Kasumi-1 (cell line): ENCODE data around the gene TMEM248.
"Not testable (repeated sequence)": the region's sequence is repeated elsewhere in the genome, so short reads cannot be mapped to it uniquely, and the experiment has no call there.

Experiments used
- DNase-seq, 2 experiments: peaks; one replicate each; lab custom pipeline; 2025; lab: John Stamatoyannopoulos, UW

The TMEM248 gene

GRCh38 chr7:66908598-66908997 lies 12.4 kb upstream of the TMEM248 start:
- DNase-seq: not testable (repeated sequence)

GRCh38 chr7:66910789-66911188 lies 10.2 kb upstream of the TMEM248 start:
- no peak for DNase-seq

- DNase-seq: not testable (repeated sequence)
Measured at GRCh38 chr7:66911191-66911590, 9.8 kb upstream of the TMEM248 start.

GRCh38 chr7:66912195-66912594 lies 8.8 kb upstream of the TMEM248 start:
- no peak for DNase-seq

- DNase-seq: no peak
Measured at GRCh38 chr7:66913118-66914037, 7.6 kb upstream of the TMEM248 start.

- not testable (repeated sequence) for DNase-seq
Measured at GRCh38 chr7:66917904-66918303, 3.1 kb upstream of the TMEM248 start.

GRCh38 chr7:66919304-66919703 lies 1.7 kb upstream of the TMEM248 start:
- DNase-seq: no peak

- DNase-seq: no peak
Measured at GRCh38 chr7:66919704-66920103, 1.3 kb upstream of the TMEM248 start.

GRCh38 chr7:66920256-66920655 lies 769 bp upstream of the TMEM248 start:
- no peak for DNase-seq

GRCh38 chr7:66921396-66921917 lies 432 bp downstream of the TMEM248 start:
- DNase-seq: no peak

GRCh38 chr7:66921918-66922486 lies 977 bp downstream of the TMEM248 start:
- peak in 1 of 2 experiments; percentile 33 for DNase-seq

- no peak for DNase-seq
Measured at GRCh38 chr7:66925255-66925654, 4.2 kb downstream of the TMEM248 start.

- DNase-seq: no peak
Measured at GRCh38 chr7:66927348-66927948, 6.4 kb downstream of the TMEM248 start.

- no peak for DNase-seq
Measured at GRCh38 chr7:66928388-66928787, 7.4 kb downstream of the TMEM248 start.

GRCh38 chr7:66929165-66929564 lies 8.1 kb downstream of the TMEM248 start:
- DNase-seq: no peak

GRCh38 chr7:66929935-66930334 lies 8.9 kb downstream of the TMEM248 start:
- DNase-seq: no peak

- DNase-seq: peak; percentile 21 to 26
Measured at GRCh38 chr7:66930341-66930740, 9.3 kb downstream of the TMEM248 start.

GRCh38 chr7:66933469-66933868 lies 12.4 kb downstream of the TMEM248 start:
- no peak for DNase-seq

- no peak for DNase-seq
Measured at GRCh38 chr7:66937940-66938339, 16.9 kb downstream of the TMEM248 start.

GRCh38 chr7:66939325-66939724 lies 18.3 kb downstream of the TMEM248 start:
- no peak for DNase-seq

- no peak for DNase-seq
Measured at GRCh38 chr7:66946545-66946944, 25.5 kb downstream of the TMEM248 start.

GRCh38 chr7:66948480-66949109 lies 27.6 kb downstream of the TMEM248 start:
- DNase-seq: no peak
